Left renal pelvis (tissue), 4 donors: Measurements from ENCODE around the gene FHIT. TPM values are rescaled to one million over a fixed set of nuclear protein-coding genes. Genes with fewer than 3 reads are reported as not detected.

Experiments used
- DNase-seq, 4 donors: peaks; one replicate each; pipeline ENCODE4 v3.0.0-alpha.2; 2013; ENCODE audit warnings: low read depth in 4 of 4, low spot score in 3 of 4
- polyA plus RNA-seq, 4 donors: library from polyadenylated mRNA; unstranded; fragments of 120-200 nt; gene quantifications; one replicate each; pipeline ENCODE4 v1.2.1, GENCODE V29; 2013; ENCODE audit not compliant: insufficient read length in 4 of 4

The FHIT gene
- polyA plus RNA-seq, 4 donors = 5.4 to 30.1 (median 23.5) TPM

GRCh38 chr3:59754456-59755129 lies 1496.7 kb downstream of the FHIT start:
- no peak for DNase-seq

GRCh38 chr3:59753808-59754450 lies 1497.3 kb downstream of the FHIT start:
- DNase-seq = no peak

- no peak for DNase-seq
Measured at GRCh38 chr3:59752925-59753324, 1498.3 kb downstream of the FHIT start.

GRCh38 chr3:59751606-59752005 lies 1499.6 kb downstream of the FHIT start:
- DNase-seq = no peak

GRCh38 chr3:59750391-59750790 lies 1500.9 kb downstream of the FHIT start:
- DNase-seq = no peak

GRCh38 chr3:59749291-59749690 lies 1502.0 kb downstream of the FHIT start:
- DNase-seq = no peak

- DNase-seq = no peak
Measured at GRCh38 chr3:59746585-59746984, 1504.7 kb downstream of the FHIT start.

- no peak for DNase-seq
Measured at GRCh38 chr3:59737241-59737640, 1514.0 kb downstream of the FHIT start.

- DNase-seq = no peak
Measured at GRCh38 chr3:59734061-59734460, 1517.2 kb downstream of the FHIT start.

GRCh38 chr3:59733041-59733809 lies 1518.0 kb downstream of the FHIT start:
- DNase-seq = no peak

- DNase-seq = no peak
Measured at GRCh38 chr3:59731943-59732342, 1519.3 kb downstream of the FHIT start.

- DNase-seq = no peak
Measured at GRCh38 chr3:59730591-59730990, 1520.7 kb downstream of the FHIT start.

GRCh38 chr3:59728587-59728908 lies 1522.7 kb downstream of the FHIT start:
- no peak for DNase-seq

- no peak for DNase-seq
Measured at GRCh38 chr3:59727902-59728586, 1523.2 kb downstream of the FHIT start.

GRCh38 chr3:59726279-59726678 lies 1525.0 kb downstream of the FHIT start:
- no peak for DNase-seq

GRCh38 chr3:59717679-59718205 lies 1533.5 kb downstream of the FHIT start:
- no peak for DNase-seq

- no peak for DNase-seq
Measured at GRCh38 chr3:59714066-59714465, 1537.2 kb downstream of the FHIT start.

GRCh38 chr3:59710554-59710953 lies 1540.7 kb downstream of the FHIT start:
- no peak for DNase-seq

GRCh38 chr3:59709702-59710553 lies 1541.3 kb downstream of the FHIT start:
- DNase-seq = no peak

- DNase-seq = no peak
Measured at GRCh38 chr3:59708202-59708601, 1543.0 kb downstream of the FHIT start.
